ENCODE measurements around the gene ADAM23.

DNA sequence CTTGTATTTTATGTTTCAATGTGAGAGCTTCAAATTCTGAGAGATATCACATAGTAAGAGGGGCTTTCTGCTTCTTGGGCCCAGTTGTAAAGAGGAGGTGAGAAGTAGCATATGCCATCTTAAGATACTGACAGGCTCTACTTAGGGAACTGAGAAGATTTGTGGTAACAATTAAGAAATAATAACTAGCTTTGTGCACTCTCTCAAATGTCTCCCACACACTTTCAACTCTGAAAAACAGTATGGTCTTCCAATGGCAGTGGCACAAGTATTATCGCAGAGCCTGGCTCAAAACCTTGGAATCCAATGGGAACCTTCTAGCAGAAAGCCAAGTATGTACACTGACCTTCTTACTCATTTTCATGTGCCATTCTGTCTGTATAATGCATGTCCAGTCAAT lies 118.6 kb downstream of the ADAM23 start:
- TF ChIP-seq, protein P1, sequence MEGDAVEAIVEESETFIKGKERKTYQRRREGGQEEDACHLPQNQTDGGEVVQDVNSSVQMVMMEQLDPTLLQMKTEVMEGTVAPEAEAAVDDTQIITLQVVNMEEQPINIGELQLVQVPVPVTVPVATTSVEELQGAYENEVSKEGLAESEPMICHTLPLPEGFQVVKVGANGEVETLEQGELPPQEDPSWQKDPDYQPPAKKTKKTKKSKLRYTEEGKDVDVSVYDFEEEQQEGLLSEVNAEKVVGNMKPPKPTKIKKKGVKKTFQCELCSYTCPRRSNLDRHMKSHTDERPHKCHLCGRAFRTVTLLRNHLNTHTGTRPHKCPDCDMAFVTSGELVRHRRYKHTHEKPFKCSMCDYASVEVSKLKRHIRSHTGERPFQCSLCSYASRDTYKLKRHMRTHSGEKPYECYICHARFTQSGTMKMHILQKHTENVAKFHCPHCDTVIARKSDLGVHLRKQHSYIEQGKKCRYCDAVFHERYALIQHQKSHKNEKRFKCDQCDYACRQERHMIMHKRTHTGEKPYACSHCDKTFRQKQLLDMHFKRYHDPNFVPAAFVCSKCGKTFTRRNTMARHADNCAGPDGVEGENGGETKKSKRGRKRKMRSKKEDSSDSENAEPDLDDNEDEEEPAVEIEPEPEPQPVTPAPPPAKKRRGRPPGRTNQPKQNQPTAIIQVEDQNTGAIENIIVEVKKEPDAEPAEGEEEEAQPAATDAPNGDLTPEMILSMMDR (IDR thresholded peaks at IDR 0.05), result no peak
- TF ChIP-seq POLR2AphosphoS5 (IDR thresholded peaks at IDR 0.05) (no peak), EP300 (IDR thresholded peaks at IDR 0.05) (no peak), POLR2A (IDR thresholded peaks at IDR 0.05) (no peak)
